GM18873 (cell line): ENCODE results near the gene SLC7A14.

Source experiments
- ATAC-seq: cut with Tn5 transposase; IDR thresholded peaks from one replicate; pipeline ENCODE4 v1.9.1; 2021; ENCODE audit warnings: mild to moderate bottlenecking, moderate library complexity, moderate number of reproducible peaks; ENCODE audit not compliant: unreplicated experiment, low FRiP score

Gene SLC7A14

DNA sequence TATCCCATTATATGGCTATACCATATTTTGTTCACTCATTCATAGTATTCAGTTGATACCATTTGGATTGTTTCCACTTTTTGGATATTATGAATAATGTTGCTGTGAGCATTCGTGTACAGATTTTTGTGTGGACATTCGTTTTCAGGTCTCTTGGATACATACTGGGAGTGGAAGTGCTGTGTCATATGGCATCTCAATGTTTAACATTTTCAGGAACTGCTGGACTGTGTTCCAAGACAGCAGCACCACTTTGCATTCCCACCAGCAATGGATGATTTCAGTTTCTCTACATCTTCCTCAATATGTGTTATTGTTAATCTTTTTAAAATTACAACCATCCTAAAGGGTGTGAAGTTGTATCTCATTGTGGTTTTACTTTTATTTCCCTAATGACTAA lies 34.6 kb downstream of the SLC7A14 start:
- no peak for ATAC-seq

DNA sequence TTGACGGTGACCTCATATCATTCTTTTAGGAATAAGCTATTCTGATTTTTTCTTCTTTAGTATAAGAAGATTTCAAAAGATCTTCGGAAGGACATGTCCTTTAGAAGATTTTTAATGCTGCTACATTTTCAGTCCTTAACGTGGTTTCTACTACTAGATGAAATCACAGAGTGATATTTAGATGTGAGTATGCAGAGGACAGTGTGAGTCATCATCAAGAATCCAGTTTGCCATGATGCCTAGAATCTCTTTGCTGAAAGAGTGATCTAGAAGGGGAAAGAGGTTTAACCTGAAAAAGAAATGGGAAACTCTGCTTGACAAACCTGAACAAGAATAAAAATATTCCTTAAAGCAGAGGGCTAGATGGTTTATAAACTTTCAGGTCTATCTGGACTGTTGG lies 43.2 kb downstream of the SLC7A14 start:
- no peak for ATAC-seq

- ATAC-seq = no peak
Measured at GRCh38 chr3:170539897-170540296, 46.0 kb downstream of the SLC7A14 start.

- no peak for ATAC-seq
Measured at GRCh38 chr3:170536712-170537111, 49.2 kb downstream of the SLC7A14 start.

- no peak for ATAC-seq
Measured at GRCh38 chr3:170534227-170534626, 51.6 kb downstream of the SLC7A14 start.

- ATAC-seq = no peak
Measured at GRCh38 chr3:170532573-170532972, 53.3 kb downstream of the SLC7A14 start.

DNA sequence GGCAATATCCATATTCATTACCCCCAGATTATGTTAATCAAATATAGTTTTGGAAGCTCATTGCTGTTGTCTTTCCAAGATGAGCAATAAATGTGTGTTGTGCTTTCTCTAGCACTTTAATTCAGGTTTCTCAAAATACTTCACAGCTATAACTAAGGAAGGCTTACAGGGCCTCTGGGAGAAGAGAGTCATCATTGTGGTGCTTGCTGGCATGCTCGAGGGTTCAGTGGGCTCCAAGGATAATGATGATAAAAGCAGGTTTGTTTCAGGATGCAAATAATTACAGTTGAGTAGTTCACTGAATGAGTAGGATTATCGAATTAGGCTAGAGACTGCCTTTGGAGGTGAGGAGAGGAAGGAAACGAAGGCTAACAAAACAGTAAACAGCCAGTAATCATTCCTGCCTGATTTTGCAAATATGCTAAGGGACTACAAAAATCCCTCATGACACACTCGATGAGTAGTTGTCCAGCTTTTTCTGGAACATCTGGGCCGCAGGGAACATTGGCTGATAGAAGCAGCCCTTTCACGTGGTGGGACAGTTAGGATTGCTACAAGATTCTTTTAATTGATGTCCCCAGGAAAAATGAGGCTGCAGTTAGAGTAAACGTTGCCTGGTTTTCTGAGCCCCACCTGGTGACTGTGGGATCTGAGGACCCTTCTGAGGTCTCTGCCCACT lies 54.1 kb downstream of the SLC7A14 start:
- no peak for ATAC-seq

DNA sequence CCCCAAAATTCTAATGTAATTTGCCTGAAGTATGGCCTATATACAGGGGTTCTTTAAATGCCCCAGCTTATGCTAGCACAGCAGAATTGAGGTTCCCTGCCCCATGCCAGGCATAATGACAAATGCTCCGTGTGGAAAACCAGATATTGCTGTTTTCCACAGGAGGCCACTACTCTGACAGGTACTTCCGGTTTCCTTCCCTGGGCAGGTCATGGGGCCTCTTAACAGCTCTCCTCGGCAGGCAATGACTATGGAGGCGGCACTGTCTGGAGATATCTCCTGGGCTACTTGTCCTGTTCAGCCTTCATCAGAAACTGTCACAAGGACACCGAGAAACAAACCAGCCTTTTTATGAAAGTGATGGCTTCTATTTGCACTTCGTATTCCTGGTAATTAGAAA lies 54.8 kb downstream of the SLC7A14 start:
- ATAC-seq = no peak

DNA sequence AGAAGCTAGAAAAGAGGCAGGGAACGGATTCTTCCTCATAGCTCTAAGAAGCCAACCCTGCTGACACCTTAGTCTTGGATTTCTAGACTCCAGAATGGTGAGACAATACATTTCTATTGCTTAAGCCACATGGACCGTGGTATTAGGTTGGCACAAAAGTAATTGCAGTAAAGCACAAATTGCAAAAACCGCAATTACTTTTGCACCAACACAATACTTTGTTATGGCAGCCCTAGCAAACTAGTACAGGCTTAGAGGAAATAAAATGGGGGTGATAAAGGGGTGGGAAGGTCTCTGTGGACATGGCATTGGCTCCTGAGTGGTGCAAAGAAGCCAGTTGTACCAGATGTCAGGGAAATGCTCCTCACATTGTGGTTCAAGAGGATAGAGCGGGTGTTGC lies 56.0 kb downstream of the SLC7A14 start:
- ATAC-seq = no peak

GRCh38 chr3:170529346-170529745 lies 56.5 kb downstream of the SLC7A14 start:
- no peak for ATAC-seq

GRCh38 chr3:170528726-170529125 lies 57.1 kb downstream of the SLC7A14 start:
- ATAC-seq = no peak

GRCh38 chr3:170524073-170524472 lies 61.8 kb downstream of the SLC7A14 start:
- no peak for ATAC-seq

DNA sequence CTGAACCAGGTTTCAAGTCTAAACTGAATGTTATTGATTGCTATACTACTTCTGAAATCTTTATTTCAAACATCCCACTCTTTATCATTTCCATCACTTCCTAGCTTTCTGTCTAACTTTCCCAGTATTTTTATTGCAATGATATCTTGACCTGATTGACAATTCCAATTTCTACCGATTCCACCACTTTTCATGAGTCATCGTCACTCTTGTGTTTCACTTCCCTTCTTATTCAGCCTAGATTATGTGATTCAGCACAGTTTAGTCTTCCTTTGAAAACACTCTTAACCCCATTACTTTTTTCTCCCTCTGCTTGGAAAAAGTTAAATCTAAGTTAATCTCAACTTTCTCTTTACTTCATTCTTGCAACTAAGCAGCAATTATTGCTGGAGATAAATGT lies 62.6 kb downstream of the SLC7A14 start:
- ATAC-seq = no peak

DNA sequence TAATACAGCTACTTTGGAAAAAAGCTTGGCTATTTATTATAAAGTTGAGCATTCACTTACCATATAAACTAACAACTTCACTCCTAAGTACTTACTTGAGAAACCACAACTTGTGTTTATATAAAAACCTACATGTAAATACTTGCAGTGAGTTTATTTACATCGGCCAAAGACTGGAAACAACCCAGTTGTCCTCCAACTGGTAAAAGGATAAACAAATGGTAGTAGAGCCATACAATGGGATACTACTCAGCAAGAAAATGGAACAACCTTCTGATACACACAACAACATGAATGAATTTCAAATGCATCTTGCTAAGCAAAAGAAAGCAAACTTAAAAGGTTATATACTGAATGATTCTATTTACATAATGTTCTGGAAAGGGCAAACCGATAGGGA lies 63.7 kb downstream of the SLC7A14 start:
- no peak for ATAC-seq

GRCh38 chr3:170520996-170521395 lies 64.9 kb downstream of the SLC7A14 start:
- no peak for ATAC-seq

DNA sequence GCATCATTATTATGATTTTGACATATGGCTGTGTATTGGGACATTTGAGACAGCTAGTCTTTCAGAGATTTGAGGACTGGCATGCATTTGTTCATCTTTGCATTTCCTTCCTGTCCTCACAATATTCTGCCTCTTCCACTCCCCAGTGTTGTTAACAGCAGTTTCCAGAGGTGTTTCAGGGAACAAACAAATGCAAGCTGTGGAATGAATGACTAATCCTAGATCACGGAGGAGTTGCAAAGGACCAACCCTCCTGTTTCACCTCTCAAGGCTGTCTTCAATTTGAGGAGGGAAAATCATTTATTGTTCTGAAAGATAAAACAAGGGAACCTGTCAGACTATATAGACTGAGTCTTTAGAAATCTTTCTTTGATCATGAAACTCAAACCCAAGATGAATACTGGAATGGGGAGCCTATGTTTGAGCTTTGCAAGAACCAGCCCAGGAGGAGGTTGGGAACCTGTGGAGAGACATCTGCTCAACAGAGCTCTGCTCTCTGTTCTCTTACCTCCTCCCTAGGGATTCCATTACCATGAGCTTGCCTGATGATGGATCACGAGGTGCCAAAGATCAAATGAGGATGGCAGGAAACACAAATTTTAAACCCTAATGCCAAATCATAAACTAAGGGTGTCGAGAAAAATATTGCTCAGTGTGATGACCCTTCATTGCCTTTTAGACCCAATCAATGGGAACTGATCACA lies 68.5 kb downstream of the SLC7A14 start:
- ATAC-seq = no peak

- no peak for ATAC-seq
Measured at GRCh38 chr3:170513642-170514041, 72.2 kb downstream of the SLC7A14 start.

GRCh38 chr3:170511371-170511770 lies 74.5 kb downstream of the SLC7A14 start:
- ATAC-seq = no peak

- no peak for ATAC-seq
Measured at GRCh38 chr3:170508839-170509238, 77.0 kb downstream of the SLC7A14 start.

DNA sequence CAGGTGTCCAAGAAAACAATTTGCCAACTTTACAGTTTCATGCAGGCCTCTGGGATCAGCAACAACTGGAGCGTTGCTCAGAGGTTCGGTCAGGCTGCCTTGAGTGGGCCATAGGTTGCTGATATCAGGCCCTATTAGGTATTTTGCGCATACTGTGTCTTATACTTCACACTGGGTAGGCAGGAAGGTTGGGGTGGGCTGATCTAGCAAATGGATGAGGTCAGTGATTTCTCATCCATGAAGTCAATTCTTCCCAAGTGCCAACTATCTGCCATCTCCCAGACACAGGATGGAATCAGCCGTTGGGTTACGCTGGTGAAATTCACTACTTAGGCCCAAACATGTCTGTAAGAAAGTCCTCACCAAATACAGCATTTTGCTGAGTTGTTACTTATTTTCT lies 77.6 kb downstream of the SLC7A14 start:
- ATAC-seq = no peak

- no peak for ATAC-seq
Measured at GRCh38 chr3:170507063-170507462, 78.8 kb downstream of the SLC7A14 start.

- ATAC-seq = no peak
Measured at GRCh38 chr3:170506556-170506955, 79.3 kb downstream of the SLC7A14 start.
